GM18499 (cell line): Measurements from ENCODE around the gene DRAM1.
A peak's percentile ranks its signal among the peaks of the same experiment; 100 is the strongest.

Source experiments
- ATAC-seq: cut with Tn5 transposase; IDR thresholded peaks from one replicate; pipeline ENCODE4 v1.9.1; 2021; ENCODE audit warnings: moderate number of reproducible peaks; ENCODE audit not compliant: insufficient read depth, unreplicated experiment

The DRAM1 gene, protein sequence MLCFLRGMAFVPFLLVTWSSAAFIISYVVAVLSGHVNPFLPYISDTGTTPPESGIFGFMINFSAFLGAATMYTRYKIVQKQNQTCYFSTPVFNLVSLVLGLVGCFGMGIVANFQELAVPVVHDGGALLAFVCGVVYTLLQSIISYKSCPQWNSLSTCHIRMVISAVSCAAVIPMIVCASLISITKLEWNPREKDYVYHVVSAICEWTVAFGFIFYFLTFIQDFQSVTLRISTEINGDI

GRCh38 chr12:101876861-101877805 lies at the start of gene DRAM1:
DRAM1 (plus strand) TSS chr12:101877580; CDS start chr12:101877790, 210 bp downstream.
- ATAC-seq, result peak; percentile 69

DNA sequence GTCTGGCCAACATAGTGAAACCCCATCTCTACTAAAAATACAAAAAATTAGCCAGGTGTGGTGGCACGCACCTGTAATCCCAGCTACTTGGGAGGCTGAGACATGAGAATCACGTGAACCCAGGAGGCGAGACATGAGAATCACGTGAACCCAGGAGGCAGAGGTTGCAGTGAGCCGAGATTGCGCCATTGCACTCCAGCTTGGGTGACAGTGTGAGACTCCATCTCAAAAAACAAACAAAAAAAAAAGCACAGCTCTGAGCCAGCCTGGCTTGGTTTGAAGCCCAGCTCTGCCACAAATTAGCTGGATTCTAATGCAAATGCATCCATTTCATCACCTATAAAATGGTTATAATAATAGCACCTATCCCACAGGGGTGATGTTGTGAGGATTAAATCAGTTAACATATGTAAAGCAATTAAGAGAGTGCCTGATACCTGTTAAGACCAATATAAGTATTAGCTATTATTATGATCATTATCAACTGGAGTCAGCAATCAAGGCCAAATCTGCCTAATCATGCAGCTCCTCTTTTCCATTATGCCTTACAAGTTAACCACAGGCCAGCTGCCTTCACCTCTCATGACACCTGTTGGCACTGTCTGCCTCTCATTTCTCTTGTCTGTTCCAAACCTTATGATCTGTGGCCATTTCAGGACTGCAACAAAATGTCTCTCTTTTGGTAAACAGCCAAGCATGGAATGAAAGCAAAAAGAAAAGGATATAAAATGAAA lies 48.8 kb upstream of the DRAM1 start:
- no peak for ATAC-seq

DNA sequence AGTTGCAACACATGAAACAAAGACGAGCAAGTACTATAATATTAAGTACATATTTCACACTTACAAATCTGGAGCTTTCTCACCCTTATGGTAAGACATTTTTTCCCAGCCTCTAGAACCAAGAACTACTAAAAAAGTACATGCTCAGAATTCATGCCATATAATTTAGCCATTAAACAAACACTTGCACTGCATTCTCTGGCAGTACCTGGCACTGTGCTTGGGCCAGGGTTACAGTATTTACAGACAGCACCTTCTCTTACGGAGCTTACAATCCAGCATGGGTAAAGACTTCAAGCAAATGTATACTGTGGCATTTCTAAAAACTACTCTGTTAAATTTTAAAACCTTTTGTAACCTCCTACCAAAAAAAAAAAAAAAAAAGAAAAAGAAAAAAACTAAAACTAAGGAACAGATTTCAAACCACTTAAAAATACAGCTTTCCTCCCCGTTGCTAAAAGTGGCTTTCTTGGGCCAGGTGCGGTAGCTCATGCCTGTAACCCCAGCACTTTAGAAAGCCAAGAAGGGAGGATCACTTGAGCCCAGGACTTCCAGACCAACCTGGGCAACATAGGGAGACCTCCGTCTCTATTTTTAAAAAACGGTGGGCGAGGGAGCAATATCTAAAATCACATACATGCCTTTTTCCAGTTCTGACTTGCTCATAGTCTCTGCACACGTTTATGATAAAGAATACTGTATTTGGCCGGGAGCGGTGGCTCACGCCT lies 47.6 kb upstream of the DRAM1 start:
- ATAC-seq, result no peak

GRCh38 chr12:101830367-101831325 lies 46.7 kb upstream of the DRAM1 start, which contains the start of gene GNPTAB:
GNPTAB (minus strand) TSS chr12:101830959; CDS start chr12:101830675, 284 bp downstream.
- peak; percentile 85 for ATAC-seq

GRCh38 chr12:101832030-101832429 lies 45.4 kb upstream of the DRAM1 start:
- no peak for ATAC-seq

DNA sequence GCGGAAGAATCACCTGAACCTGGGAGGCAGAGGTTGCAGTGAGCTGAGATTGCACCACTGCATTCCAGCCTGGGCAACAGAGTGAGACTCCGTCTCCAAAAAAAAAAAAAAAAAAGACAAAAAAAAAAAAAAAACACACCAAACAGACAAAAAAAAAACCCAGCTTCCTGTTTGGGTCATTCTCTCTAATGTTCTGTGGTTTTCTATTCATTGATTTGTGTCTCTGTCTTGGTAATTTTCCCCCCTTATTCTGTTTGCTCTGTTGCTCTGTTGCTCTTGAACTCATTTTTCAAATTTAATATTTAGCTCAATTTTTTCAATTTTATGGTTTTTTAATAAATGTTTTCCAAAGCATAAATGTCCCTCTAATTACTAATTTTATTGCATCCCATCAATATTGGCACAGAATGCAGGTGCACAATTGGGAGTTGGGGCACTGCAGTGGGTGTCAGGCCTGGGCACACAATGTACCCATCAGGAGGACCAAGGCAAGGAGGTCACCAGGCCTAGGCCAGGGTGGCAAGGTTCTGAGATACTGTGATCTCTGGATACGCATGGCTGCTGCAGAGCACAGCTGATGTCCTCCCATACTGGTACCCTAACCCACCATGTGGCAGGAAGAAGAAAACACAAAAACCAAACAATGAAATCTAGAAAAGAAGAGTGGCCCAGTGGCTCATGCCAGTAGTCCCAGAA lies 38.6 kb upstream of the DRAM1 start:
- no peak for ATAC-seq

- no peak for ATAC-seq
Measured at GRCh38 chr12:101839324-101840283, 37.8 kb upstream of the DRAM1 start.

- ATAC-seq, result no peak
Measured at GRCh38 chr12:101841069-101841468, 36.3 kb upstream of the DRAM1 start.

GRCh38 chr12:101845137-101845711 lies 32.2 kb upstream of the DRAM1 start:
- no peak for ATAC-seq

- ATAC-seq, result no peak
Measured at GRCh38 chr12:101847325-101847724, 30.1 kb upstream of the DRAM1 start.

DNA sequence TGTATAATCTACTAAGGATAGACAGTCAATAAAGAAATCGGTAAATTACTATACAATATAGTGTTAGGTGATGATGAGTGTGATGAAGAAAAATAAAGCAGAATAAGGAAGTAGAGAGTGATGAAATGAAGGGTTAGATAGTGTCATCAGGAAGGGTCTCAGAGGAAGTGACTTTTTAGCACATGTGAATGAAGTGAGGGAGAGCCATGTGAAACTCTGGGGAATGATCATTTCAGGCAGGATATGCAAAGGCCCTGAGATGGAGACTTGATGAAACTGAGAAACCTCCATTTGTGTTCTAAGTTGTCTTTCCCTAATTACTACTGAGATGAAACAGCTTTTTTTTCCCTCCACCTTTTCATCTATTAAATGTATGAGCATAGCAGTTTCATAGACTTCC lies 27.2 kb upstream of the DRAM1 start:
- no peak for ATAC-seq

GRCh38 chr12:101852998-101853397 lies 24.4 kb upstream of the DRAM1 start:
- ATAC-seq, result no peak

- ATAC-seq, result no peak
Measured at GRCh38 chr12:101854747-101855146, 22.6 kb upstream of the DRAM1 start.

GRCh38 chr12:101855364-101855884 lies 22.0 kb upstream of the DRAM1 start:
- no peak for ATAC-seq

- ATAC-seq, result no peak
Measured at GRCh38 chr12:101855976-101856375, 21.4 kb upstream of the DRAM1 start.

- peak; percentile 8 for ATAC-seq
Measured at GRCh38 chr12:101856614-101857013, 20.8 kb upstream of the DRAM1 start.
